OCI-LY1 (cell line): ENCODE results near the gene EYA2.

ENCODE experiments used
- CTCF ChIP-seq: fragments of 200-600 bp; sonication (generic), shearing (Covaris generic); IDR thresholded peaks from 2 replicates; pipeline ENCODE4 v1.5.1; 2017; ENCODE audit warnings: mild to moderate bottlenecking, antibody characterized with exemption, low read length, moderate library complexity, mixed read lengths
- EZH2 ChIP-seq: fragments of 200-600 bp; sonication (generic), shearing (Covaris generic); IDR thresholded peaks from 2 replicates; pipeline ENCODE4 v1.8.0; 2017; ENCODE audit warnings: borderline replicate concordance, mixed run types, mild to moderate bottlenecking, antibody characterized with exemption, low read length, moderate library complexity, mixed read lengths

GRCh38 chr20:46951405-46951804 is 56.8 kb downstream of the EYA2 start:
- TF ChIP-seq CTCF = no peak
- TF ChIP-seq EZH2 = no peak
